T-helper 1 cell treated with Interleukin-12 subunit alpha and Interleukin-12 subunit beta and Interleukin-4 antibody, amounts not matched to agents 30 ng/mL and 1 ng/mL, for 36 hours (primary cell): ENCODE measurements around the gene PSMC5. TPM values are rescaled to one million over a fixed set of nuclear protein-coding genes. Genes with fewer than 3 reads are reported as not detected.
"Not testable (repeated sequence)": the region's sequence is repeated elsewhere in the genome, so short reads cannot be mapped to it uniquely, and the experiment has no call there.

Source experiments
- intact Hi-C: fragments of 100-400 bp; cut with micrococcal nuclease; formaldehyde crosslinking; loops from one replicate; pipeline ENCODE4 v1.15.1; 2024
- total RNA-seq: library from RNA; stranded (reverse); gene quantifications from 2 replicates; pipeline ENCODE4 v1.2.3, GENCODE V29; 2022

PSMC5 gene
- total RNA-seq, 1 donor from 2014 or later = 169 TPM

- intact Hi-C loops = not testable (repeated sequence)
Observed at GRCh38 chr17:63866625-63867024, 39.4 kb downstream of the PSMC5 start.

GRCh38 chr17:63869491-63870291 is 42.5 kb downstream of the PSMC5 start:
- intact Hi-C loops = not testable (repeated sequence)

GRCh38 chr17:63870292-63870665 is 43.0 kb downstream of the PSMC5 start:
- intact Hi-C loops = not testable (repeated sequence)

GRCh38 chr17:63871646-63872365 is 44.6 kb downstream of the PSMC5 start:
- intact Hi-C loops = not testable (repeated sequence)

GRCh38 chr17:63873577-63873976 is 46.3 kb downstream of the PSMC5 start, which contains the start of gene CSH2:
Gene CSH2, minus strand, starts transcription at chr17:63873677. Its CDS starts 63 bp downstream, at chr17:63873614.
- intact Hi-C loops = not testable (repeated sequence)

- intact Hi-C loops = not testable (repeated sequence)
Observed at GRCh38 chr17:63874061-63874626, 46.9 kb downstream of the PSMC5 start.

GRCh38 chr17:63874693-63875092 is 47.5 kb downstream of the PSMC5 start:
- intact Hi-C loops = not testable (repeated sequence)

GRCh38 chr17:63878413-63878812 is 51.2 kb downstream of the PSMC5 start:
- intact Hi-C loops = not testable (repeated sequence)

GRCh38 chr17:63880706-63881105 is 53.5 kb downstream of the PSMC5 start:
- intact Hi-C loops = no loop called here

GRCh38 chr17:63881337-63881736 is 54.1 kb downstream of the PSMC5 start:
- intact Hi-C loops = not testable (repeated sequence)

Other genes starting within 250 kb of the PSMC5 start
- gene TACO1, start 226.5 kb upstream of the PSMC5 start, total RNA-seq = 25.1 and 27.5 TPM in 2 replicates
- 42.7 and 43.5 TPM in 2 replicates for gene MAP3K3, start 205.0 kb upstream of the PSMC5 start, total RNA-seq
- gene LIMD2, start 127.3 kb upstream of the PSMC5 start, total RNA-seq = 637 and 645 TPM in 2 replicates
- 55.6 and 60.6 TPM in 2 replicates for gene STRADA, start 85.6 kb upstream of the PSMC5 start, total RNA-seq
- gene CCDC47, start 53.8 kb upstream of the PSMC5 start, total RNA-seq = 67.0 and 71.2 TPM in 2 replicates
- 132 and 135 TPM in 2 replicates for gene DDX42, start 53.3 kb upstream of the PSMC5 start, total RNA-seq
- 57.7 and 64.8 TPM in 2 replicates for gene FTSJ3, start 232 bp downstream of the PSMC5 start, total RNA-seq
- 137 and 143 TPM in 2 replicates for gene SMARCD2, start 15.3 kb downstream of the PSMC5 start, total RNA-seq
- gene CSH2, start 46.2 kb downstream of the PSMC5 start, total RNA-seq = not detected in 2 replicates
- gene GH2, start 54.5 kb downstream of the PSMC5 start, total RNA-seq = not detected in 2 replicates
- gene CSH1, start 69.1 kb downstream of the PSMC5 start, total RNA-seq = not detected in 2 replicates
- gene CSHL1, start 83.8 kb downstream of the PSMC5 start, total RNA-seq = not detected in 2 replicates
- gene GH1, start 91.4 kb downstream of the PSMC5 start, total RNA-seq = not detected in 2 replicates
- gene CD79B, start 104.9 kb downstream of the PSMC5 start, total RNA-seq = 44.8 and 52.5 TPM in 2 replicates
- 0.25 and 0.56 TPM in 2 replicates for gene SCN4A, start 145.5 kb downstream of the PSMC5 start, total RNA-seq
- gene PRR29, start 170.9 kb downstream of the PSMC5 start, total RNA-seq = 2.2 and 3.0 TPM in 2 replicates
- gene ICAM2, start 193.2 kb downstream of the PSMC5 start, total RNA-seq = 69.1 and 70.0 TPM in 2 replicates